Ovary (tissue), 9 donors: Measurements from ENCODE around the gene SH3RF3. TPM values are rescaled to one million over a fixed set of nuclear protein-coding genes. Genes with fewer than 3 reads are reported as not detected.

Experiments
- DNase-seq, 5 donors: peaks; one replicate each; pipeline ENCODE4 v3.0.0-alpha.2; 2019 to 2020
- H3K27ac ChIP-seq, 2 donors: fragments of 200-600 bp; one replicate each; pipeline versions ENCODE4 v1.5.1 to v1.8.0; 2019 to 2022
- H3K27me3 ChIP-seq: fragments of 200-600 bp; one replicate; pipeline ENCODE4 v1.8.0; 2022
- H3K36me3 ChIP-seq: fragments of 200-600 bp; sonication (generic); one replicate; pipeline ENCODE4 v1.5.1; 2019
- H3K4me1 ChIP-seq: one replicate; pipeline ENCODE4 v1.8.1; 2013; ENCODE audit warnings: mild to moderate bottlenecking, moderate library complexity; ENCODE audit not compliant: insufficient read depth
- H3K4me3 ChIP-seq: fragments of 200-600 bp; sonication (generic); one replicate; pipeline ENCODE4 v1.5.1; 2017
- H3K9me3 ChIP-seq, 2 donors: fragments of 200-600 bp in 1 of 2; sonication (generic) in 1 of 2; one replicate each; pipeline versions ENCODE4 v1.5.1 to v1.8.1; 2013 to 2019; ENCODE audit warnings: mild to moderate bottlenecking in 1 of 2, moderate library complexity in 1 of 2
- CTCF ChIP-seq, 3 donors: fragments of 450-650 bp in 2 of 3; fragments of 200-600 bp in 1 of 3; IDR thresholded peaks; one replicate each; pipeline versions ENCODE4 v1.5.1 to v1.8.0; 2016 to 2022; ENCODE audit warnings: antibody characterized with exemption in 3 of 3, mild to moderate bottlenecking in 1 of 3
- EP300 ChIP-seq: sonication (generic); formaldehyde crosslinking; IDR thresholded peaks from one replicate; pipeline ENCODE4 v1.6.1; 2017; ENCODE audit warnings: antibody characterized with exemption
- POLR2A ChIP-seq: fragments of 450-650 bp; IDR thresholded peaks from one replicate; pipeline ENCODE4 v1.6.1; 2017; ENCODE audit warnings: antibody characterized with exemption, mild to moderate bottlenecking, moderate library complexity
- WGBS, 3 donors: extraction: QIAGEN DNeasy Blood & Tissue Kit in 1 of 3; methylation state at CpG; one replicate each; pipeline versions ENCODE4 v1.1.5 to v1.1.7; 2013 to 2017; 5-methylcytosine and 5-hydroxymethylcytosine counted together
- intact Hi-C, 4 donors: fragments of 100-400 bp; cut with DNase I; formaldehyde crosslinking; loops; one replicate each; pipeline versions ENCODE4 v1.11.0 to v1.15.1; 2022 to 2023
- polyA plus RNA-seq, 2 donors: library from polyadenylated mRNA; stranded (reverse); fragments of 200-250 nt in 1 of 2; fragments of 350-450 nt in 1 of 2; fragmentation: Illumina TruSeq in 1 of 2; extraction: RNeasy Lipid Tissue Mini Kit (QIAGEN cat#74804) in 1 of 2; gene quantifications; one replicate each; pipeline ENCODE4 v1.2.3, GENCODE V29; 2013 to 2014
- total RNA-seq, 7 donors: library from RNA; depleted of rRNA in 2 of 7; stranded (reverse); fragments of >200 nt in 2 of 7; fragmentation: NEBNext Ultra II Directional in 3 of 7; extraction: Animal tissue kit (Norgen Biotek cat#: 25700) in 3 of 7; gene quantifications; one replicate each; pipeline versions ENCODE4 v1.1.0 to v1.2.4, GENCODE V29; 2016 to 2023
- donor health status: DM: no; HTN: no; CAD: no; lungs with moderate emphysema.
- donor health status: DM: no; HTN: no; CAD: no.
- donor health status: Bipolar disorder and iron deficiency.
- donor health status: DM: yes; HTN: yes; CAD: no.
- donor health status: DM: no; HTN: no; CAD: no.
- donor health status: DM: yes; HTN: yes; CAD: no.

The SH3RF3 gene
- total and polyA plus RNA-seq, 9 donors: 2.7 to 10.1 (median 4.5) TPM

- intact Hi-C loops: no loop called here
- Histone ChIP-seq H3K27ac (no peak overlapping the region), H3K9me3 (no peaks in the 10 kb centered on the region), H3K4me1 (peaks cover 4% of the 10 kb centered on the region), H3K27me3 (no peaks in the 10 kb centered on the region), H3K4me3 (no peak overlapping the region), H3K36me3 (no peaks in the 10 kb centered on the region)
- 86 to 96% (median 95%) methylated on average over 11 of the region's 11 CpGs for WGBS, 3 donors
- DNase-seq: no peak
- no peak for TF ChIP-seq CTCF (IDR thresholded peaks at IDR 0.05)
- no peak for TF ChIP-seq POLR2A
- no peak for TF ChIP-seq EP300
Observed at GRCh38 chr2:109260116-109260855, 131.3 kb downstream of the SH3RF3 start.

GRCh38 chr2:109260886-109261700 is 132.1 kb downstream of the SH3RF3 start:
- H3K4me3 ChIP-seq: no peak overlapping the region
- no peaks in the 10 kb centered on the region for H3K36me3 ChIP-seq
- no peak overlapping the region for H3K27ac ChIP-seq
- no peaks in the 10 kb centered on the region for H3K9me3 ChIP-seq
- WGBS, 3 donors: 65 to 73% (median 71%) methylated on average over 8 of the region's 8 CpGs
- TF ChIP-seq POLR2A: no peak
- TF ChIP-seq EP300: no peak
- no peak for TF ChIP-seq CTCF (IDR thresholded peaks at IDR 0.05)
- H3K4me1 ChIP-seq: peaks cover 6% of the 10 kb centered on the region
- H3K27me3 ChIP-seq: no peaks in the 10 kb centered on the region
- intact Hi-C loops: no loop called here
- no peak for DNase-seq

GRCh38 chr2:109261906-109262631 is 133.1 kb downstream of the SH3RF3 start:
- no peak for TF ChIP-seq EP300
- TF ChIP-seq CTCF (IDR thresholded peaks at IDR 0.05): no peak
- no peaks in the 10 kb centered on the region for H3K27me3 ChIP-seq
- H3K36me3 ChIP-seq: no peaks in the 10 kb centered on the region
- H3K4me1 ChIP-seq: peaks cover 8% of the 10 kb centered on the region
- intact Hi-C loops: no loop called here
- H3K27ac ChIP-seq: no peak overlapping the region
- no peaks in the 10 kb centered on the region for H3K9me3 ChIP-seq
- 90 to 93% (median 93%) methylated on average over 10 of the region's 10 CpGs for WGBS, 3 donors
- DNase-seq: no peak
- no peak overlapping the region for H3K4me3 ChIP-seq

GRCh38 chr2:109264595-109265328 is 135.8 kb downstream of the SH3RF3 start:
- H3K4me1 ChIP-seq: peaks cover 10% of the 10 kb centered on the region
- DNase-seq: peak; percentile 63 to 81 (median 73)
- no peaks in the 10 kb centered on the region for H3K36me3 ChIP-seq
- no peaks in the 10 kb centered on the region for H3K27me3 ChIP-seq
- intact Hi-C loops: no loop called here
- WGBS, 3 donors: 34 to 53% (median 39%) methylated on average over 12 of the region's 12 CpGs
- TF ChIP-seq CTCF (IDR thresholded peaks at IDR 0.05): no peak
- no peak for TF ChIP-seq EP300
- no peak for TF ChIP-seq POLR2A
- no peak overlapping the region for H3K4me3 ChIP-seq
- no peak overlapping the region for H3K27ac ChIP-seq
- H3K9me3 ChIP-seq: no peaks in the 10 kb centered on the region
